GM21526 (cell line): ENCODE results near the gene ZNF681.
A peak's percentile ranks its signal among the peaks of the same experiment; 100 is the strongest.
"Not testable (repeated sequence)": the region's sequence is repeated elsewhere in the genome, so short reads cannot be mapped to it uniquely, and the experiment has no call there.

Experiments used
- ATAC-seq: cut with Tn5 transposase; IDR thresholded peaks from one replicate; pipeline ENCODE4 v1.9.1; 2021; ENCODE audit warnings: moderate library complexity; ENCODE audit not compliant: unreplicated experiment, low FRiP score

Gene ZNF681

GRCh38 chr19:23758187-23759074 lies at the start of gene ZNF681:
TSS of gene ZNF681 (minus strand) at chr19:23758891. CDS start at chr19:23758749, 142 bp downstream.
- ATAC-seq, result peak; percentile 78

- no peak for ATAC-seq
Measured at GRCh38 chr19:23804676-23805075, 46.0 kb upstream of the ZNF681 start.

GRCh38 chr19:23802290-23802689 lies 43.6 kb upstream of the ZNF681 start:
- no peak for ATAC-seq

- ATAC-seq, result no peak
Measured at GRCh38 chr19:23801803-23802202, 43.1 kb upstream of the ZNF681 start.

GRCh38 chr19:23800868-23801267 lies 42.2 kb upstream of the ZNF681 start:
- no peak for ATAC-seq

- no peak for ATAC-seq
Measured at GRCh38 chr19:23800271-23800670, 41.6 kb upstream of the ZNF681 start.

GRCh38 chr19:23799321-23799720 lies 40.6 kb upstream of the ZNF681 start:
- no peak for ATAC-seq

- ATAC-seq, result no peak
Measured at GRCh38 chr19:23795462-23795861, 36.8 kb upstream of the ZNF681 start.

- no peak for ATAC-seq
Measured at GRCh38 chr19:23792784-23793183, 34.1 kb upstream of the ZNF681 start.

- ATAC-seq, result no peak
Measured at GRCh38 chr19:23790641-23791488, 32.2 kb upstream of the ZNF681 start.

GRCh38 chr19:23789246-23789645 lies 30.6 kb upstream of the ZNF681 start:
- no peak for ATAC-seq

GRCh38 chr19:23788411-23788810 lies 29.7 kb upstream of the ZNF681 start:
- no peak for ATAC-seq

- ATAC-seq, result no peak
Measured at GRCh38 chr19:23787106-23787505, 28.4 kb upstream of the ZNF681 start.

- ATAC-seq, result no peak
Measured at GRCh38 chr19:23785982-23786381, 27.3 kb upstream of the ZNF681 start.

GRCh38 chr19:23784274-23784673 lies 25.6 kb upstream of the ZNF681 start:
- no peak for ATAC-seq

- no peak for ATAC-seq
Measured at GRCh38 chr19:23783636-23784035, 24.9 kb upstream of the ZNF681 start.

GRCh38 chr19:23779645-23780044 lies 21.0 kb upstream of the ZNF681 start:
- no peak for ATAC-seq

GRCh38 chr19:23778566-23778965 lies 19.9 kb upstream of the ZNF681 start:
- ATAC-seq, result no peak

- not testable (repeated sequence) for ATAC-seq
Measured at GRCh38 chr19:23778036-23778435, 19.3 kb upstream of the ZNF681 start.

- no peak for ATAC-seq
Measured at GRCh38 chr19:23777216-23777615, 18.5 kb upstream of the ZNF681 start.

- ATAC-seq, result no peak
Measured at GRCh38 chr19:23776507-23777205, 18.0 kb upstream of the ZNF681 start.
